ENCODE results near the gene U2SURP. TPM values are rescaled to one million over a fixed set of nuclear protein-coding genes. Genes with fewer than 3 reads are reported as not detected.
"Not testable (repeated sequence)": the region's sequence is repeated elsewhere in the genome, so short reads cannot be mapped to it uniquely, and the experiment has no call there.

The U2SURP gene
- total RNA-seq, 2 experiments from 2014 or later = 123 to 124 TPM

DNA sequence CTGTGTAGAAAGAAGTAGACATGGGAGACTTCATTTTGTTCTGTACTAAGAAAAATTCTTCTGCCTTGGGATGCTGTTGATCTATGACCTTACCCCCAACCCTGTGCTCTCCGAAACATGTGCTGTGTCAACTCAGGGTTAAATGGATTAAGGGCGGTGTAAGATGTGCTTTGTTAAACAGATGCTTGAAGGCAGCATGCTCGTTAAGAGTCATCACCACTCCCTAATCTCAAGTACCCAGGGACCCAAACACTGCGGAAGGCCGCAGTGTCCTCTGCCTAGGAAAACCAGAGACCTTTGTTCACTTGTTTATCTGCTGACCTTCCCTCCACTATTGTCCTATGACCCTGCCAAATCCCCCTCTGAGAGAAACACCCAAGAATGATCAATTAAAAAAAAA, 72.6 kb downstream of the U2SURP start:
- H3K4me3 Mint-ChIP-seq; DNase-seq; H3K27me3 Mint-ChIP-seq (ENCODE audit: low read depth); H3K36me3 Mint-ChIP-seq (ENCODE audit: low read depth); H3K9me3 Mint-ChIP-seq (ENCODE audit: insufficient read depth); H3K4me1 Mint-ChIP-seq (ENCODE audit: low read depth); CTCF ChIA-PET; POLR2A ChIA-PET; H3K27ac Mint-ChIP-seq; ATAC-seq: not testable (repeated sequence)

DNA sequence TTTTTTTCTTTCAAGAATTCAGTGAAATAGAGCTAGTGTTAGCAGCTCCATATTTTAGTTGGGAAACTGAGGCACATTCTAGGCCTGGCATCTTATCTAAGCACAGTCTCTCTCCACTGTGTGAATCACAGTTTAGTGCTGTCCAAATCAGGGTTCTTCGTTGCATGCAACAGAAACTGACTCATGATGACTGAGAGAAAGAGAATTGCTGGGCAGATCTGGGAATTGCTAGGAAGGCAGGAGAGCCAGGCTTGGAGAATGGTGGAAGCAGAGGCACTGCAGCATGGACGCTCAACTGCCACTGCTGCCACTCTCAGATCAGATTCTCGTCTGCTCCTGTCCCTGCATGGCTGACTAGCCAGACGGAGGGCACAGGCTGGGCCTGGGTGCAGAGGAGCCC, 77.5 kb downstream of the U2SURP start:
- ATAC-seq = no peak
- H3K4me3 Mint-ChIP-seq = no peak overlapping the region
- POLR2A ChIA-PET = no interaction called here
- no peaks in the 10 kb centered on the region for H3K36me3 Mint-ChIP-seq (ENCODE audit: low read depth)
- no peaks in the 10 kb centered on the region for H3K9me3 Mint-ChIP-seq (ENCODE audit: insufficient read depth)
- no peak for DNase-seq
- peaks cover 4% of the 10 kb centered on the region for H3K27me3 Mint-ChIP-seq (ENCODE audit: low read depth)
- no peak overlapping the region for H3K27ac Mint-ChIP-seq
- no peaks in the 10 kb centered on the region for H3K4me1 Mint-ChIP-seq (ENCODE audit: low read depth)
- CTCF ChIA-PET = no interaction called here

DNA sequence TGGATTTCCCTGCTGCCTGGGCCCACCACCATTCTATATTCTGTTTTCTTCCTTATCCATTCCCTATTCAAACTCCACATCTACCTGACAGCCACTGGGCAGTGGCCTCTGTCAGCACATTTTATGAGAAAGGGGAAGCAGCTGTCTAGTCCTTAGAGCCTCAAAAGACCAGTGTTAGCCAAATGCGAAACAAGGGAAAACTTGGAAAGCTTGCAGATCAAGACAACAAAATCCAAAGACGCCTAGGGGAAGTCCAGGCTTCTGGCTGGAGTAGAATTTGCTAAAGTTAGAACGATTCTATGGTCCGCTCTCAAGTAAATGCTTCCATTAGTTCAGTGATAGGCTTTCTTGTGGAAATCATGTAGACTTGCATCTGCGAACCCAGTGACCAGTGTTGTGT, 78.8 kb downstream of the U2SURP start:
- H3K36me3 Mint-ChIP-seq (ENCODE audit: low read depth) = no peaks in the 10 kb centered on the region
- no peaks in the 10 kb centered on the region for H3K4me1 Mint-ChIP-seq (ENCODE audit: low read depth)
- DNase-seq (no peak), ATAC-seq (no peak)
- ChIA-PET CTCF (no interaction called here), POLR2A (no interaction called here)
- H3K4me3 Mint-ChIP-seq = no peak overlapping the region
- H3K9me3 Mint-ChIP-seq (ENCODE audit: insufficient read depth) = no peaks in the 10 kb centered on the region
- no peak overlapping the region for H3K27ac Mint-ChIP-seq
- H3K27me3 Mint-ChIP-seq (ENCODE audit: low read depth) = peaks cover 4% of the 10 kb centered on the region

DNA sequence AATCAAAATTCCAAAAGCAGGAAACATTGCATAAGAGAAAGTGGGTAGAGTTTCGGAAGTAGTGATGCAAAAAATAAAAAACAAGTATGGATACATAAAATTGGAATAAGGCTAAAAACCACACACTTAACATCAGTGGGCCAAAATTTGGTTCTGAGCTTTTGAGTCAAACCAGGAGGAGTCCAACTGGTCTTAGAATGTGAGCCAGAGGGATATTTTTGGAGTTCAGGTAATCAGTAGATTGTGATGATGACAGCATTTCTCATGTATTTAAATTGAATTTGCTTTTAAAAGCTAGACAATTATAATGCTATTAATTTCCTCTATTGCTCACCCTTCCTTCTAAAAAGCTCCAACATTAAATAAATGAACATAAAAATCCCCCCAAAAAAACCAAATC, 80.0 kb downstream of the U2SURP start:
- peaks cover 4% of the 10 kb centered on the region for H3K27me3 Mint-ChIP-seq (ENCODE audit: low read depth)
- no peak overlapping the region for H3K4me3 Mint-ChIP-seq
- H3K36me3 Mint-ChIP-seq (ENCODE audit: low read depth) = no peaks in the 10 kb centered on the region
- ChIA-PET POLR2A (interaction anchor here (0.6 to 1.6 kb wide), 2 partner anchors 11 to 80 kb away, joined by 3 to 4 read pairs; no protein-coding TSS in a partner anchor), CTCF (no interaction called here)
- no peak for DNase-seq
- no peak for ATAC-seq
- H3K27ac Mint-ChIP-seq = no peak overlapping the region
- H3K9me3 Mint-ChIP-seq (ENCODE audit: insufficient read depth) = no peaks in the 10 kb centered on the region
- H3K4me1 Mint-ChIP-seq (ENCODE audit: low read depth) = no peaks in the 10 kb centered on the region

DNA sequence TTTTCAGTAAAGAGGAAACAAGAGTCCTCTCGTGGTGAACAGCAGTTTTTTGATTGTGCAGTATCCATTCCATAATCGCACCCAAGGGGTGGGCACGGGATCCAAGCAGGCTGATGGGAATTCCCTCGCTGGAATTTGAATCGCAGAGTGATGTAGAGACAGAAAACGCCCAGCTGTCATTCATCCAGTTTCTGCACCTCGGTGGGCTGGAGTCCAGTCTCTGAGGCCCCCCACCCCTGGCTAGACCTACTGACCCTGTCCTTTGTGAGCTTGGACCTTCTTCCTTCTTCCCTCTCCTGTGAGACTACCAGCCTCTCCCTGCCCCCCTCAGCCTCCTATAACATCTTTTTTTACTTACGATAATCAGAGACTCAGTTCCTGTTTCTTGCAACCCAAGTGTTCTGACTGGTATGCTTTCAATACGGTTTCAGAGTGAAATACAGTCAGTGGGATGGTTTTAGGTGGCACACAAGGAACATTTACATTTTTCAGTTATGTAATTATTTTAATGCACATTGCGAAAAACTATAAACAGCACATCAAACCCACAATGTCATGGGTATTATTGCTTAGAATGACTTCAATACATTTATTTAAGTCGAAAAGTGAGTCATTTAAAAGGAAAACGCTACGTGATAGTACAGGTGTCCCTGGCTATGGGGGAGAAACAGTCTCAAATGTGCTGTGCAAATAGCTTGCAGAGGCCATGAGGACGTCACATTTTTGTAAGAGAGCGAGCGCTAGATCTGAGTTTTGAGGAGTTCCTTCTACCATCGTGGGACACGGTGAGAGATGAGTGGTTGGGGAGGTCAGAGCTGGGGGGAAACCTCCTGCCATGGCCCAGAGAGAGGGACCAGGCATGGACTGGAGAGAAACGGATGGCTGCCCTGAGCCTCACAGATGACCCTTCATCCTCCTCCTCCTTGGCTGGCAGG, 80.7 kb downstream of the U2SURP start:
- Mint-ChIP-seq H3K4me3 (no peak overlapping the region), H3K9me3 (ENCODE audit: insufficient read depth) (no peaks in the 10 kb centered on the region), H3K27ac (no peak overlapping the region), H3K36me3 (ENCODE audit: low read depth) (no peaks in the 10 kb centered on the region), H3K27me3 (ENCODE audit: low read depth) (peaks cover 4% of the 10 kb centered on the region), H3K4me1 (ENCODE audit: low read depth) (no peaks in the 10 kb centered on the region)
- no peak for DNase-seq
- no peak for ATAC-seq
- CTCF ChIA-PET = no interaction called here
- POLR2A ChIA-PET = interaction anchor here (0.6 to 1.6 kb wide), 2 partner anchors 12 to 80 kb away, joined by 3 to 4 read pairs; no protein-coding TSS in a partner anchor

DNA sequence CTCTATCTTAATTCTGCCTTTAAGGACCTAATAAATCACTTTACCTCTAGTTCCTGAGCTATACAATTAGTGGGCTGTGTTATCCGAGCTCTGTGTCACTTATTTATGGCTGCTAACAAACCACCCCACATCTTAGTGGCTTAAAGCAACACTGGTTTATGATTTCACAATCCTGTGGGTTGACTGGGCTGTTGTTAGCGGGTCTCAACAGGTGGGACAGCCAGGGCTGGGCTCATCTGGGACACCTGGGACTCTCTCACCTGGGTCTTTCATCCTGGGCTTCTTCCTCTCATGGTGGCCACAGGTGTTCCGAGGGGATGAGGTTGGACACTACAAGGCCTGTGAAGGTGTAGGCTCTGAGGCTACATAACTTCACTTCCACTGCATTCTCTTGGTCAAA, 82.4 kb downstream of the U2SURP start:
- peaks cover 4% of the 10 kb centered on the region for H3K27me3 Mint-ChIP-seq (ENCODE audit: low read depth)
- no peak overlapping the region for H3K4me3 Mint-ChIP-seq
- H3K36me3 Mint-ChIP-seq (ENCODE audit: low read depth) = no peaks in the 10 kb centered on the region
- ChIA-PET CTCF (no interaction called here), POLR2A (no interaction called here)
- ATAC-seq = no peak
- no peaks in the 10 kb centered on the region for H3K9me3 Mint-ChIP-seq (ENCODE audit: insufficient read depth)
- no peak for DNase-seq
- no peak overlapping the region for H3K27ac Mint-ChIP-seq
- no peaks in the 10 kb centered on the region for H3K4me1 Mint-ChIP-seq (ENCODE audit: low read depth)

DNA sequence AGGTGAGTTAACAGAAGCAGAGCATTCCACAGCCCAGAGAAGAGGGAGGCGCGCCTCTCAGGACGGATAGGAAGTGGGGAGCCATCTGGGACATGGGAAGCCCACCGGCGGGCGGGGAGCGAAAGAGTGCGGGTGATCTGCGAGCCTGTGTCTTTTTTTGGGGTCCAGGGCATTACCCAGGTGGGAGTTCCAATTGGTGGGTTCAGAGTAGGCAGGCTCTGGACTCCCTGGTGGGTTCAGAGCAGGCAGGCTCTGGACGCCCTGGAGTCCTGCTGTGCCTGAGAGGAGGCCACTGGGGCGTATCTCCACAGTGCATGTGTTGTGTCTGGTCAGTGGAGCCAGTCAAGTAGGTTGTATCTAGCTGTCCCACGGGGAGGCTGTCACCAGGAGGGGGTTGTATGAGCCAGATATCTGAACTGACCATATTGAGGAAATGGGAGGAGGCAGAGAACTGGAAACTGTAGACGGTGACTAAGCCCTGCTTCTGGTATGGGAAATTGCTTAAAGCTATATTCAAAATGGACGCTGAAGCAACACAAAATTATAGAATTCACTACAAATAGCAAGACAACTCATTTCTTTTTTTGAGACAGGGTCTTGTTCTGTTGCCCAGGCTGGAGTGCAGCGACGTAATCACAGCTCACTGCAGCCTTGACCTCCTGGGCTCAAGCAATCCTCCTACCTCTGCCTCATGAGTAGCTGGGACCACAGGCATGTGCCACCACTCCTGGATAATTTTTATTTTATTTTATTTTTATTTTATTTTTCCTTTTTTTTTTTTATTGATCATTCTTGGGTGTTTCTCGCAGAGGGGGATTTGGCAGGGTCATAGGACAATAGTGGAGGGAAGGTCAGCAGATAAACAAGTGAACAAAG, 83.7 kb downstream of the U2SURP start:
- DNase-seq (no peak), ATAC-seq (no peak)
- POLR2A ChIA-PET = no interaction called here
- no peak overlapping the region for H3K27ac Mint-ChIP-seq
- H3K4me1 Mint-ChIP-seq (ENCODE audit: low read depth) = no peaks in the 10 kb centered on the region
- H3K4me3 Mint-ChIP-seq = no peak overlapping the region
- H3K36me3 Mint-ChIP-seq (ENCODE audit: low read depth) = no peaks in the 10 kb centered on the region
- H3K9me3 Mint-ChIP-seq (ENCODE audit: insufficient read depth) = no peaks in the 10 kb centered on the region
- CTCF ChIA-PET = no interaction called here
- H3K27me3 Mint-ChIP-seq (ENCODE audit: low read depth) = peaks cover 1% of the 10 kb centered on the region

DNA sequence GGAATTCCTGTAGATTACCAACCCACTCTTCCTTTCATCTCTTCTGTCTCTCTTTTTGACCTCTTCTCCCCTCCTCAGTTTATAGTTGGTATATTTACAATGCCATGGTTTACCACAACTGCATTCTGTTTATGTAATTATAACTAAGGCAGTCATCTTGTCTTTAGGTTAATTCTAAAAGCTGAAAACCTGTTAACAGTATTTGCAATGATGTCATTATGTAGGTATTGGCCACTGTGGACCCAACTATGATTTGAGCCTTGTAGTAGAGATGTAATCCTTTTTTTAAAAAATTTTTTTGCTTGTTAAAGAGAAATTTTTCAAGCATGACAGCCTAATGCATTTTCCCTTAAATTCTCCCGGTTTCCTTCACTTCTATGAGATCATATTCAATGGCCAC, 87.5 kb downstream of the U2SURP start:
- H3K27ac Mint-ChIP-seq = no peak overlapping the region
- no peaks in the 10 kb centered on the region for H3K4me1 Mint-ChIP-seq (ENCODE audit: low read depth)
- no peaks in the 10 kb centered on the region for H3K9me3 Mint-ChIP-seq (ENCODE audit: insufficient read depth)
- ChIA-PET POLR2A (no interaction called here), CTCF (no interaction called here)
- H3K36me3 Mint-ChIP-seq (ENCODE audit: low read depth) = no peaks in the 10 kb centered on the region
- no peak overlapping the region for H3K4me3 Mint-ChIP-seq
- H3K27me3 Mint-ChIP-seq (ENCODE audit: low read depth) = no peaks in the 10 kb centered on the region
- no peak for DNase-seq
- ATAC-seq = no peak

DNA sequence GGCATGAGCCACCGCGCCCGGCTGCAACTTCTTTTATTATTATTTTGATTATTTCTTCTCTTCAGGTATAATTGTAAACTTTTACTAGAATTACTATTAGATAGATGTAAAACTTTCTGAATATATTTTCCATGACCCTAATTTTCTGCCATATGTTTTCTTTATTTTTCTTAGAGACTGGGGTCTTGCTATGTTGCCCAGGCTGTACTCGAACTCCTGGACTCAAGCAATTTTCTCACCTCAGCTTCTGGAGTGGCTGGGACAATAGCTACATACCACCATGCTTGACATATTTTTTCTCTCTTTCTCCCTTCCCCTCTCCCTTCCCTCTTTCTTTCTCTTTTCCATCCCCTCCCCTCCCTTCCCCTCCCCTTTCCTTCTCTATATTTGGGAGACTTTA, 88.6 kb downstream of the U2SURP start:
- ATAC-seq (no peak), DNase-seq (no peak)
- H3K4me1 Mint-ChIP-seq (ENCODE audit: low read depth) = no peaks in the 10 kb centered on the region
- no peak overlapping the region for H3K27ac Mint-ChIP-seq
- no peaks in the 10 kb centered on the region for H3K9me3 Mint-ChIP-seq (ENCODE audit: insufficient read depth)
- ChIA-PET CTCF (no interaction called here), POLR2A (no interaction called here)
- no peak overlapping the region for H3K4me3 Mint-ChIP-seq
- H3K36me3 Mint-ChIP-seq (ENCODE audit: low read depth) = no peaks in the 10 kb centered on the region
- no peaks in the 10 kb centered on the region for H3K27me3 Mint-ChIP-seq (ENCODE audit: low read depth)

DNA sequence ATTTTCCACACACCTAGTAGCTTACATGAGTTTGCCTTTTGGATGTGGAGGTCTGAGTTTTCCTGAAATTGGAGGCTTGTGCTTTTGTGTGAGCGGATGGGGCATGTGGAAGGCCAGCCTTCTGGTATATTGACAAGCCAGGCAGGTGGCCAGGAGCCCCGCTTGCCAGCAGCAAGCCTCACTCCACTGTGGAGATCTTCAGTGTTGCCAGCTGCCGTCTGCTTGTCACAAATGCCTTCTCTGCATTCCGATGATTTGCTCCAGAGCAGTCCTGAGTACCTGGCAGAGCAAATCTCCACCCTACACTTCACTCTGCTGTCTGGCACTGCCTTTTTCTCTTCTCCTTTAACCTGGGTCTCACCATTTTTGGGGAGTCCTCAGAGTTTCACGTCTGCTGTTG, 89.1 kb downstream of the U2SURP start:
- H3K27ac Mint-ChIP-seq = no peak overlapping the region
- CTCF ChIA-PET = no interaction called here
- POLR2A ChIA-PET = no interaction called here

DNA sequence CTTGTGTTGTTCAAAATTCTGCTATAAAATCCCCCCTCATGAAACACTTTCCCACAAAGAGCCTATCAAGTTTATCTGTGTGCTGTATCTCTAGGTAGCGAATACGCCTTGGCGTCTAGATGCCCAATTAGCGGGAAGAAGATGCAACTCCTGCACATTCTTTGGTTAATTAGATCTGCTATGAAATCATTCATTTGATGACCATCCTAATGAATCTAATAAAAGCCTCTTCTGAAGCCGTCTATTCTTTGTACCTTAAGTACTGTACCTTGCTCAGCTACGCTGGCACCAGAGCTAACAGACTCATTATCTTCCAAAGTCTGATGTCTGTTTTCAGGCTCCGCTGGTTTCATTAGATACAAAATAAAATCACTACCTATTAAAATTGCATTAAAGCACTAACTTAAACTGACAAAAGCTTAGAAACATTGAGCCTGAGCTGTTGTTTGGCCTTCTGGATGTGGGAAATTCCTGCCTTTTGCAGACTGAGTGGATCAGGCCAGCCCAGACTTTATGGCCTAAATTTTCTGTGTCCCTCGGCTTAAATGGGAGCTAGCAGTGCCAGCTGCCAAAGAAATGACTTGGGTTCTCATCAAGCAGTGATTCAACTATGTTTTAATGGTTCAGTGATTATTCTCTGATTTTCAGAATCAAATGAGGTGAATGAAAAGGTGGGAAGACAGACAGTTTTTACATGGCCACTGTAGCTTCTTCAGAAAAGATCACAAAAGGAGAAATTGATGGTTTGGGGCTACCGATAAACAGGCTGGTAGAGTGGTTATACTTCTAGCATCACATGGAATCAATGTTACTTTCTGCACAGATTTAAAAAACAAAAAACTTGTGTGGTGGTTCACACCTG, 89.8 kb downstream of the U2SURP start:
- ATAC-seq (no peak), DNase-seq (no peak)
- Mint-ChIP-seq H3K4me3 (no peak overlapping the region), H3K9me3 (ENCODE audit: insufficient read depth) (no peaks in the 10 kb centered on the region), H3K27me3 (ENCODE audit: low read depth) (no peaks in the 10 kb centered on the region), H3K4me1 (ENCODE audit: low read depth) (no peaks in the 10 kb centered on the region), H3K27ac (no peak overlapping the region), H3K36me3 (ENCODE audit: low read depth) (no peaks in the 10 kb centered on the region)
- POLR2A ChIA-PET = no interaction called here
- CTCF ChIA-PET = no interaction called here

More for the DNA sequence above, 89.1 kb downstream of the U2SURP start:
- Mint-ChIP-seq H3K27me3 (ENCODE audit: low read depth) (no peaks in the 10 kb centered on the region), H3K9me3 (ENCODE audit: insufficient read depth) (no peaks in the 10 kb centered on the region), H3K36me3 (ENCODE audit: low read depth) (no peaks in the 10 kb centered on the region), H3K4me1 (ENCODE audit: low read depth) (no peaks in the 10 kb centered on the region), H3K4me3 (no peak overlapping the region)
- DNase-seq = no peak
- no peak for ATAC-seq

DNA sequence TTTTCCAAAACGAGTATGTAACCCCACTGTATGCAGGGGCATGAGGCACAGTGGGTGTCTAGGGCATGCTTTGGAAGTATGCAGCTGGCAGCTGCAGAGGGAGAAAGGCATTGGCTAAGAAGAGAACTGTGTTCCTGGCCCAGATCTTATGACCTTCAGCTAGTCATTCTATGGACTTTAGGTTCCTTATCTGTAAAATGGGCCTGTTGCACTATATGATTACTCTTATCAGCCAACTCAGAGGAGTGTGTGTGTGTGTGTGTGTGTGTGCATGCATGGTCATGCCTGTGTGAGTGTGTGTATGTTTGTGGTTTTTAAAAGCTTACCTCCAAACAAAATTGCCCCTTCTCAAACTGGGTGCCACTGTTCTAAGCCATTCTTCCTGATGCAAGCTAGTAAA, 90.8 kb downstream of the U2SURP start:
- Mint-ChIP-seq H3K36me3 (ENCODE audit: low read depth) (no peaks in the 10 kb centered on the region), H3K4me1 (ENCODE audit: low read depth) (no peaks in the 10 kb centered on the region), H3K4me3 (no peak overlapping the region), H3K27ac (no peak overlapping the region), H3K9me3 (ENCODE audit: insufficient read depth) (peaks cover 5% of the 10 kb centered on the region), H3K27me3 (ENCODE audit: low read depth) (no peaks in the 10 kb centered on the region)
- ChIA-PET POLR2A (no interaction called here), CTCF (no interaction called here)
- DNase-seq = no peak
- ATAC-seq = no peak

Measured in activated CD8-positive, alpha-beta T cell treated with anti-CD3 and anti-CD28 coated beads, Interleukin-2, amount 10 ng/mL, durations not matched to agents 7 days and 5 days (primary cell).